H1 (cell line): ENCODE data around the gene KREMEN1. TPM values are rescaled to one million over a fixed set of nuclear protein-coding genes. Genes with fewer than 3 reads are reported as not detected.

Source experiments
- RFX5 ChIP-seq: IDR thresholded peaks from 2 replicates; pipeline ENCODE4 v1.6.1; 2011; ENCODE audit warnings: low read depth, low read length, improper control_type of control experiment, borderline replicate concordance
- SRF ChIP-seq: IDR thresholded peaks from 2 replicates; pipeline ENCODE4 v1.6.1; 2011; ENCODE audit warnings: mild to moderate bottlenecking, low read depth, low read length, moderate library complexity
- TAF7 ChIP-seq: optimal IDR thresholded peaks from 2 replicates; pipeline ENCODE3; 2011; ENCODE audit warnings: low read depth, mild to moderate bottlenecking, inconsistent platforms, low read length, moderate library complexity, borderline replicate concordance
- polyA plus RNA-seq, 7 experiments: library from polyadenylated mRNA; depleted of rRNA in 3 of 7; stranded (reverse) in 5 of 7; unstranded in 2 of 7; fragments of >200 nt in 5 of 7; fragments of 200-250 nt in 2 of 7; gene quantifications; 1 replicate in 5 of 7; 2 replicates in 1 of 7; 4 replicates in 1 of 7; pipeline versions ENCODE4 v1.2.1 to v1.2.3, GENCODE V29; 2011 to 2013; ENCODE audit warnings: missing spikeins in 2 of 7, mixed read lengths in 2 of 7
- total RNA-seq: library from RNA; stranded (reverse); fragmentation: NEBNext Ultra II Directional; extraction: Animal tissue kit (Norgen Biotek cat#: 25700); gene quantifications from 2 replicates; pipeline ENCODE4 v1.2.1, GENCODE V29; 2021
- TF ChIP-seq, protein P1 (sequence below): fragments of 300-600 bp; sonication (generic); IDR thresholded peaks from 2 replicates; pipeline ENCODE4 v1.7.1; 2012; ENCODE audit warnings: low read length, moderate library complexity, mild to moderate bottlenecking, inconsistent platforms; ENCODE audit not compliant: insufficient replicate concordance

The KREMEN1 gene
- total and polyA plus RNA-seq, 2 of the 8 experiments (the other 6 are each of a cell fraction or from before 2014, with no cell fraction given): 2.1 to 3.2 TPM

DNA sequence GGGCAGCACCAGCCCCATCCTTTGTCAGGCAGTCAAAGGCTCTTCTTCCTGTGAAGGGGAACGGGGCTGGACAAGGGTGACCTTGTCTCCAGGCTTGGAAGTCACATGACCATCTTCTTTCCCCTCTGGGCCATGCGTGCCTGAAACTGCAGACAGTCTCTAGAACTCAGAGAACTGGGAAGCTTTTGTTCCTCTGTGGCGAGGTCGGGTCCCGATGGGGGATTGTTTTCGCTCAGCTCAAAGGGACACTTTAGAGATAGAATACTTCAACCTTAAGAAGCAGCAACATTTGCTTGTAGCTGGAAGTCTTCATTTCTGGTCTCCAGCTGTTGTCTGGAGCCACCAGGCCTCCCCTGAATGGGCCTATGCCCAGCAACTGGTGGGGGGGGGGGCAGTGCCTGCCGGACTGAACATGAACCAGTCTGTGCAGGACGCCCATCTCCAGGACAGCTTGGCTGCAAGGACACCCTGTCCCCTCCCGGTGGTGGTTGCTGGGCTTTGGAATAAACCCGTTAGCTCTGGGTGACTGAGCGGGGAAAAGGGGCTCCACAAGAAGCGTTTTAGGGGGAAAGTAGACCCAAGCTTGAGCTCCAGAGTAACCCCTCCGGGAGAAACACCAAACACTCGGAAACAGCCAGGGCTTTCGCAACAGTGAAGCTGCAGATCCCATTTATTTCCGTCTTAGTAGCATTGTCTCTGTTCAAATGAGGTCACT, 77.2 kb downstream of the KREMEN1 start (continued):
- TF ChIP-seq RFX5 (no peak), TAF7 (no peak), SRF (no peak)
- TF ChIP-seq, protein P1, sequence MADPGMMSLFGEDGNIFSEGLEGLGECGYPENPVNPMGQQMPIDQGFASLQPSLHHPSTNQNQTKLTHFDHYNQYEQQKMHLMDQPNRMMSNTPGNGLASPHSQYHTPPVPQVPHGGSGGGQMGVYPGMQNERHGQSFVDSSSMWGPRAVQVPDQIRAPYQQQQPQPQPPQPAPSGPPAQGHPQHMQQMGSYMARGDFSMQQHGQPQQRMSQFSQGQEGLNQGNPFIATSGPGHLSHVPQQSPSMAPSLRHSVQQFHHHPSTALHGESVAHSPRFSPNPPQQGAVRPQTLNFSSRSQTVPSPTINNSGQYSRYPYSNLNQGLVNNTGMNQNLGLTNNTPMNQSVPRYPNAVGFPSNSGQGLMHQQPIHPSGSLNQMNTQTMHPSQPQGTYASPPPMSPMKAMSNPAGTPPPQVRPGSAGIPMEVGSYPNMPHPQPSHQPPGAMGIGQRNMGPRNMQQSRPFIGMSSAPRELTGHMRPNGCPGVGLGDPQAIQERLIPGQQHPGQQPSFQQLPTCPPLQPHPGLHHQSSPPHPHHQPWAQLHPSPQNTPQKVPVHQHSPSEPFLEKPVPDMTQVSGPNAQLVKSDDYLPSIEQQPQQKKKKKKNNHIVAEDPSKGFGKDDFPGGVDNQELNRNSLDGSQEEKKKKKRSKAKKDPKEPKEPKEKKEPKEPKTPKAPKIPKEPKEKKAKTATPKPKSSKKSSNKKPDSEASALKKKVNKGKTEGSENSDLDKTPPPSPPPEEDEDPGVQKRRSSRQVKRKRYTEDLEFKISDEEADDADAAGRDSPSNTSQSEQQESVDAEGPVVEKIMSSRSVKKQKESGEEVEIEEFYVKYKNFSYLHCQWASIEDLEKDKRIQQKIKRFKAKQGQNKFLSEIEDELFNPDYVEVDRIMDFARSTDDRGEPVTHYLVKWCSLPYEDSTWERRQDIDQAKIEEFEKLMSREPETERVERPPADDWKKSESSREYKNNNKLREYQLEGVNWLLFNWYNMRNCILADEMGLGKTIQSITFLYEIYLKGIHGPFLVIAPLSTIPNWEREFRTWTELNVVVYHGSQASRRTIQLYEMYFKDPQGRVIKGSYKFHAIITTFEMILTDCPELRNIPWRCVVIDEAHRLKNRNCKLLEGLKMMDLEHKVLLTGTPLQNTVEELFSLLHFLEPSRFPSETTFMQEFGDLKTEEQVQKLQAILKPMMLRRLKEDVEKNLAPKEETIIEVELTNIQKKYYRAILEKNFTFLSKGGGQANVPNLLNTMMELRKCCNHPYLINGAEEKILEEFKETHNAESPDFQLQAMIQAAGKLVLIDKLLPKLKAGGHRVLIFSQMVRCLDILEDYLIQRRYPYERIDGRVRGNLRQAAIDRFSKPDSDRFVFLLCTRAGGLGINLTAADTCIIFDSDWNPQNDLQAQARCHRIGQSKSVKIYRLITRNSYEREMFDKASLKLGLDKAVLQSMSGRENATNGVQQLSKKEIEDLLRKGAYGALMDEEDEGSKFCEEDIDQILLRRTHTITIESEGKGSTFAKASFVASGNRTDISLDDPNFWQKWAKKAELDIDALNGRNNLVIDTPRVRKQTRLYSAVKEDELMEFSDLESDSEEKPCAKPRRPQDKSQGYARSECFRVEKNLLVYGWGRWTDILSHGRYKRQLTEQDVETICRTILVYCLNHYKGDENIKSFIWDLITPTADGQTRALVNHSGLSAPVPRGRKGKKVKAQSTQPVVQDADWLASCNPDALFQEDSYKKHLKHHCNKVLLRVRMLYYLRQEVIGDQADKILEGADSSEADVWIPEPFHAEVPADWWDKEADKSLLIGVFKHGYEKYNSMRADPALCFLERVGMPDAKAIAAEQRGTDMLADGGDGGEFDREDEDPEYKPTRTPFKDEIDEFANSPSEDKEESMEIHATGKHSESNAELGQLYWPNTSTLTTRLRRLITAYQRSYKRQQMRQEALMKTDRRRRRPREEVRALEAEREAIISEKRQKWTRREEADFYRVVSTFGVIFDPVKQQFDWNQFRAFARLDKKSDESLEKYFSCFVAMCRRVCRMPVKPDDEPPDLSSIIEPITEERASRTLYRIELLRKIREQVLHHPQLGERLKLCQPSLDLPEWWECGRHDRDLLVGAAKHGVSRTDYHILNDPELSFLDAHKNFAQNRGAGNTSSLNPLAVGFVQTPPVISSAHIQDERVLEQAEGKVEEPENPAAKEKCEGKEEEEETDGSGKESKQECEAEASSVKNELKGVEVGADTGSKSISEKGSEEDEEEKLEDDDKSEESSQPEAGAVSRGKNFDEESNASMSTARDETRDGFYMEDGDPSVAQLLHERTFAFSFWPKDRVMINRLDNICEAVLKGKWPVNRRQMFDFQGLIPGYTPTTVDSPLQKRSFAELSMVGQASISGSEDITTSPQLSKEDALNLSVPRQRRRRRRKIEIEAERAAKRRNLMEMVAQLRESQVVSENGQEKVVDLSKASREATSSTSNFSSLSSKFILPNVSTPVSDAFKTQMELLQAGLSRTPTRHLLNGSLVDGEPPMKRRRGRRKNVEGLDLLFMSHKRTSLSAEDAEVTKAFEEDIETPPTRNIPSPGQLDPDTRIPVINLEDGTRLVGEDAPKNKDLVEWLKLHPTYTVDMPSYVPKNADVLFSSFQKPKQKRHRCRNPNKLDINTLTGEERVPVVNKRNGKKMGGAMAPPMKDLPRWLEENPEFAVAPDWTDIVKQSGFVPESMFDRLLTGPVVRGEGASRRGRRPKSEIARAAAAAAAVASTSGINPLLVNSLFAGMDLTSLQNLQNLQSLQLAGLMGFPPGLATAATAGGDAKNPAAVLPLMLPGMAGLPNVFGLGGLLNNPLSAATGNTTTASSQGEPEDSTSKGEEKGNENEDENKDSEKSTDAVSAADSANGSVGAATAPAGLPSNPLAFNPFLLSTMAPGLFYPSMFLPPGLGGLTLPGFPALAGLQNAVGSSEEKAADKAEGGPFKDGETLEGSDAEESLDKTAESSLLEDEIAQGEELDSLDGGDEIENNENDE: no peak
- TF ChIP-seq, all 59 proteins: peak for 0
